Measurements from ENCODE around the gene TCHP. TPM values are rescaled to one million over a fixed set of nuclear protein-coding genes. Genes with fewer than 3 reads are reported as not detected.

The TCHP gene
- total RNA-seq, 1 donor from 2014 or later, result 8.6 TPM

GRCh38 chr12:109892165-109892715 is 7.8 kb upstream of the TCHP start:
- H3K4me1 Mint-ChIP-seq (ENCODE audit: low read depth, unreplicated experiment), result no peaks in the 10 kb centered on the region
- H2AFZ ChIP-seq (ENCODE audit: low read depth, low read length), result no peak overlapping the region
- FAIRE-seq (no peak), DNase-seq (ENCODE audit: low read depth) (no peak)
- no peak overlapping the region for H3K9ac ChIP-seq (ENCODE audit: low read length)
- H3K4me2 ChIP-seq (ENCODE audit: low read length), result no peak overlapping the region
- H3K36me3 Mint-ChIP-seq (ENCODE audit: low read depth, unreplicated experiment), result no peaks in the 10 kb centered on the region
- H3K27me3 Mint-ChIP-seq (ENCODE audit: low read depth, unreplicated experiment), result peaks cover 24% of the 10 kb centered on the region
- H3K4me1 ChIP-seq (ENCODE audit: insufficient read depth, low read length), result peaks cover 24% of the 10 kb centered on the region
- no peaks in the 10 kb centered on the region for H3K9me3 ChIP-seq (ENCODE audit: insufficient read depth, low read depth, low read length)
- TF ChIP-seq CTCF (IDR thresholded peaks at IDR 0.05; ENCODE audit: insufficient read depth, low read depth, low read length) (no peak), EZH2 (IDR thresholded peaks at IDR 0.05; ENCODE audit: insufficient read depth, low read length) (no peak)
- no peak overlapping the region for H3K4me3 ChIP-seq (ENCODE audit: insufficient read depth, low read depth, low read length)
- no peaks in the 10 kb centered on the region for H3K79me2 ChIP-seq (ENCODE audit: insufficient read depth, low read length)
- H3K36me3 ChIP-seq (ENCODE audit: insufficient read depth, low read length), result no peaks in the 10 kb centered on the region
- no peaks in the 10 kb centered on the region for H3K27me3 ChIP-seq (ENCODE audit: insufficient read depth, low read length)
- H3K9me3 Mint-ChIP-seq (ENCODE audit: unreplicated experiment), result no peaks in the 10 kb centered on the region
- no peak overlapping the region for H3K27ac ChIP-seq (ENCODE audit: low read depth, low read length)
- no peaks in the 10 kb centered on the region for H4K20me1 ChIP-seq (ENCODE audit: insufficient read depth, low read length)
- no peak overlapping the region for H3K27ac Mint-ChIP-seq (ENCODE audit: unreplicated experiment)
- no peak overlapping the region for H3K4me3 Mint-ChIP-seq (ENCODE audit: unreplicated experiment)

- H3K79me2 ChIP-seq (ENCODE audit: insufficient read depth, low read length), result no peaks in the 10 kb centered on the region
- DNase-seq (ENCODE audit: low read depth) (no peak), FAIRE-seq (no peak)
- no peak overlapping the region for H3K27ac ChIP-seq (ENCODE audit: low read depth, low read length)
- H2AFZ ChIP-seq (ENCODE audit: low read depth, low read length), result no peak overlapping the region
- H3K4me3 ChIP-seq (ENCODE audit: insufficient read depth, low read depth, low read length), result no peak overlapping the region
- H3K4me3 Mint-ChIP-seq (ENCODE audit: unreplicated experiment), result no peak overlapping the region
- H3K9me3 ChIP-seq (ENCODE audit: insufficient read depth, low read depth, low read length), result no peaks in the 10 kb centered on the region
- H3K27ac Mint-ChIP-seq (ENCODE audit: unreplicated experiment), result no peak overlapping the region
- TF ChIP-seq CTCF (IDR thresholded peaks at IDR 0.05; ENCODE audit: insufficient read depth, low read depth, low read length) (no peak), EZH2 (IDR thresholded peaks at IDR 0.05; ENCODE audit: insufficient read depth, low read length) (no peak)
- H4K20me1 ChIP-seq (ENCODE audit: insufficient read depth, low read length), result no peaks in the 10 kb centered on the region
- no peak overlapping the region for H3K9ac ChIP-seq (ENCODE audit: low read length)
- no peaks in the 10 kb centered on the region for H3K9me3 Mint-ChIP-seq (ENCODE audit: unreplicated experiment)
- H3K27me3 ChIP-seq (ENCODE audit: insufficient read depth, low read length), result no peaks in the 10 kb centered on the region
- no peaks in the 10 kb centered on the region for H3K36me3 ChIP-seq (ENCODE audit: insufficient read depth, low read length)
- H3K4me1 Mint-ChIP-seq (ENCODE audit: low read depth, unreplicated experiment), result no peaks in the 10 kb centered on the region
- H3K27me3 Mint-ChIP-seq (ENCODE audit: low read depth, unreplicated experiment), result peaks cover 24% of the 10 kb centered on the region
- no peaks in the 10 kb centered on the region for H3K36me3 Mint-ChIP-seq (ENCODE audit: low read depth, unreplicated experiment)
- peaks cover 21% of the 10 kb centered on the region for H3K4me1 ChIP-seq (ENCODE audit: insufficient read depth, low read length)
- no peak overlapping the region for H3K4me2 ChIP-seq (ENCODE audit: low read length)
These were observed 7.3 kb upstream of the TCHP start for GRCh38 chr12:109892748-109893147.

- no peaks in the 10 kb centered on the region for H3K36me3 ChIP-seq (ENCODE audit: insufficient read depth, low read length)
- DNase-seq (ENCODE audit: low read depth) (no peak), FAIRE-seq (no peak)
- Mint-ChIP-seq H3K27ac (ENCODE audit: unreplicated experiment) (no peak overlapping the region), H3K27me3 (ENCODE audit: low read depth, unreplicated experiment) (peaks cover 27% of the 10 kb centered on the region), H3K36me3 (ENCODE audit: low read depth, unreplicated experiment) (no peaks in the 10 kb centered on the region), H3K4me3 (ENCODE audit: unreplicated experiment) (no peak overlapping the region), H3K9me3 (ENCODE audit: unreplicated experiment) (no peaks in the 10 kb centered on the region), H3K4me1 (ENCODE audit: low read depth, unreplicated experiment) (no peaks in the 10 kb centered on the region)
- H3K9ac ChIP-seq (ENCODE audit: low read length), result no peak overlapping the region
- H3K9me3 ChIP-seq (ENCODE audit: insufficient read depth, low read depth, low read length), result no peaks in the 10 kb centered on the region
- H2AFZ ChIP-seq (ENCODE audit: low read depth, low read length), result no peak overlapping the region
- H3K4me2 ChIP-seq (ENCODE audit: low read length), result no peak overlapping the region
- no peaks in the 10 kb centered on the region for H3K79me2 ChIP-seq (ENCODE audit: insufficient read depth, low read length)
- H3K27me3 ChIP-seq (ENCODE audit: insufficient read depth, low read length), result no peaks in the 10 kb centered on the region
- no peak overlapping the region for H3K27ac ChIP-seq (ENCODE audit: low read depth, low read length)
- TF ChIP-seq EZH2 (IDR thresholded peaks at IDR 0.05; ENCODE audit: insufficient read depth, low read length) (no peak), CTCF (IDR thresholded peaks at IDR 0.05; ENCODE audit: insufficient read depth, low read depth, low read length) (no peak)
- no peaks in the 10 kb centered on the region for H4K20me1 ChIP-seq (ENCODE audit: insufficient read depth, low read length)
- peaks cover 16% of the 10 kb centered on the region for H3K4me1 ChIP-seq (ENCODE audit: insufficient read depth, low read length)
- no peak overlapping the region for H3K4me3 ChIP-seq (ENCODE audit: insufficient read depth, low read depth, low read length)
These were observed 6.6 kb upstream of the TCHP start for GRCh38 chr12:109893261-109893995.

Measured in astrocyte (in vitro differentiated cells and primary cell).